HUES48 (cell line): Measurements from ENCODE around the gene TPBG.

Experiments used
- H3K27ac ChIP-seq: one replicate; pipeline ENCODE4 v1.7.0; 2013; ENCODE audit warnings: low read depth, low read length, inconsistent platforms
- H3K27me3 ChIP-seq: 2 replicates; pipeline ENCODE4 v1.6.1; 2013; ENCODE audit warnings: mild to moderate bottlenecking, low read length; ENCODE audit not compliant: control insufficient read depth, insufficient read depth
- H3K36me3 ChIP-seq: 2 replicates; pipeline ENCODE4 v1.6.1; 2013; ENCODE audit warnings: low read length; ENCODE audit not compliant: control insufficient read depth, insufficient read depth
- H3K4me1 ChIP-seq: 2 replicates; pipeline ENCODE4 v1.6.1; 2013; ENCODE audit warnings: mild to moderate bottlenecking, low read length; ENCODE audit not compliant: control insufficient read depth, insufficient read depth
- H3K4me3 ChIP-seq: 2 replicates; pipeline ENCODE4 v1.5.1; 2013; ENCODE audit warnings: mild to moderate bottlenecking, low read depth, low read length
- H3K9ac ChIP-seq: 2 replicates; pipeline ENCODE4 v1.6.1; 2013; ENCODE audit warnings: mild to moderate bottlenecking, low read depth, low read length, moderate library complexity
- H3K9me3 ChIP-seq: 2 replicates; pipeline ENCODE4 v1.6.1; 2013; ENCODE audit warnings: low read length; ENCODE audit not compliant: control insufficient read depth, insufficient read depth

The TPBG gene

GRCh38 chr6:82361631-82362030 lies 2.0 kb upstream of the TPBG start:
- Histone ChIP-seq H3K9ac (no peak overlapping the region), H3K4me3 (no peak overlapping the region), H3K4me1 (peaks cover 22% of the 10 kb centered on the region), H3K27me3 (peaks cover 13% of the 10 kb centered on the region), H3K36me3 (peaks cover 11% of the 10 kb centered on the region), H3K27ac (no peak overlapping the region), H3K9me3 (no peaks in the 10 kb centered on the region)

GRCh38 chr6:82362144-82362543 lies 1.5 kb upstream of the TPBG start:
- Histone ChIP-seq H3K27me3 (peaks cover 13% of the 10 kb centered on the region), H3K9ac (no peak overlapping the region), H3K9me3 (no peaks in the 10 kb centered on the region), H3K36me3 (peaks cover 14% of the 10 kb centered on the region), H3K4me3 (no peak overlapping the region), H3K27ac (no peak overlapping the region), H3K4me1 (peaks cover 26% of the 10 kb centered on the region)

GRCh38 chr6:82362878-82363427 lies 664 bp upstream of the TPBG start:
- peaks cover 13% of the 10 kb centered on the region for H3K27me3 ChIP-seq
- peaks cover 14% of the 10 kb centered on the region for H3K36me3 ChIP-seq
- H3K4me3 ChIP-seq = peak overlapping the region; percentile 97
- peak overlapping the region; percentile 54 for H3K9ac ChIP-seq
- no peaks in the 10 kb centered on the region for H3K9me3 ChIP-seq
- peak overlapping the region; percentile 91 for H3K27ac ChIP-seq
- peaks cover 30% of the 10 kb centered on the region for H3K4me1 ChIP-seq

GRCh38 chr6:82364087-82365015 lies 734 bp downstream of the TPBG start:
- H3K9ac ChIP-seq = peak overlapping the region; percentile 54
- H3K4me3 ChIP-seq = peak overlapping the region; percentile 97
- H3K9me3 ChIP-seq = no peaks in the 10 kb centered on the region
- H3K27ac ChIP-seq = peak overlapping the region; percentile 91
- peaks cover 30% of the 10 kb centered on the region for H3K4me1 ChIP-seq
- H3K27me3 ChIP-seq = peaks cover 13% of the 10 kb centered on the region
- peaks cover 14% of the 10 kb centered on the region for H3K36me3 ChIP-seq

- Histone ChIP-seq H3K9ac (peak overlapping the region; percentile 54), H3K27ac (peak overlapping the region; percentile 91), H3K9me3 (no peaks in the 10 kb centered on the region), H3K36me3 (peaks cover 14% of the 10 kb centered on the region), H3K4me3 (peak overlapping the region; percentile 97), H3K27me3 (peaks cover 13% of the 10 kb centered on the region), H3K4me1 (peaks cover 30% of the 10 kb centered on the region)
These were observed 1.6 kb downstream of the TPBG start for GRCh38 chr6:82365016-82365795.

- Histone ChIP-seq H3K9me3 (no peaks in the 10 kb centered on the region), H3K27ac (no peak overlapping the region), H3K4me1 (peaks cover 22% of the 10 kb centered on the region), H3K27me3 (peaks cover 1% of the 10 kb centered on the region; the same call in 1 of the 2 replicates), H3K4me3 (no peak overlapping the region), H3K36me3 (peaks cover 14% of the 10 kb centered on the region), H3K9ac (no peak overlapping the region)
These were observed 4.1 kb downstream of the TPBG start for GRCh38 chr6:82367704-82368103.

GRCh38 chr6:82370788-82371187 lies 7.2 kb downstream of the TPBG start:
- H3K9ac ChIP-seq = no peak overlapping the region
- H3K27ac ChIP-seq = no peak overlapping the region
- H3K4me1 ChIP-seq = peaks cover 16% of the 10 kb centered on the region
- H3K27me3 ChIP-seq = no peaks in the 10 kb centered on the region
- no peaks in the 10 kb centered on the region for H3K9me3 ChIP-seq
- H3K36me3 ChIP-seq = peaks cover 11% of the 10 kb centered on the region
- no peak overlapping the region for H3K4me3 ChIP-seq

- Histone ChIP-seq H3K4me1 (peaks cover 4% of the 10 kb centered on the region; the same call in 1 of the 2 replicates), H3K27ac (no peak overlapping the region), H3K27me3 (no peaks in the 10 kb centered on the region), H3K36me3 (no peaks in the 10 kb centered on the region), H3K4me3 (no peak overlapping the region), H3K9me3 (peaks cover 6% of the 10 kb centered on the region), H3K9ac (no peak overlapping the region)
These were observed 8.4 kb downstream of the TPBG start for GRCh38 chr6:82371799-82372546.

- Histone ChIP-seq H3K9me3 (peaks cover 7% of the 10 kb centered on the region), H3K36me3 (no peaks in the 10 kb centered on the region), H3K27ac (no peak overlapping the region), H3K27me3 (no peaks in the 10 kb centered on the region), H3K9ac (no peak overlapping the region), H3K4me1 (peaks cover under 1% of the 10 kb centered on the region; the same call in 1 of the 2 replicates), H3K4me3 (no peak overlapping the region)
These were observed 9.0 kb downstream of the TPBG start for GRCh38 chr6:82372656-82373055.

- H3K4me1 ChIP-seq = no peaks in the 10 kb centered on the region; the same call in 1 of the 2 replicates
- no peaks in the 10 kb centered on the region for H3K36me3 ChIP-seq
- H3K4me3 ChIP-seq = no peak overlapping the region
These were observed 10.9 kb downstream of the TPBG start for GRCh38 chr6:82374516-82374915.

More at GRCh38 chr6:82374516-82374915, 10.9 kb downstream of the TPBG start:
- Histone ChIP-seq H3K9me3 (peaks cover 7% of the 10 kb centered on the region), H3K9ac (no peak overlapping the region), H3K27ac (no peak overlapping the region), H3K27me3 (no peaks in the 10 kb centered on the region)
